Loucy (cell line): ENCODE data around the gene KDM3A.

ENCODE experiments used
- H2AFZ ChIP-seq: fragments of 200-600 bp; sonication (generic); 2 replicates; pipeline ENCODE4 v1.6.0; 2016; ENCODE audit warnings: antibody characterized with exemption, mild to moderate bottlenecking, low read length, moderate library complexity
- H3F3A ChIP-seq: fragments of 200-600 bp; 2 replicates; pipeline ENCODE4 v1.6.0; 2016; ENCODE audit warnings: antibody characterized with exemption, low read depth, mild to moderate bottlenecking
- H3K27me3 ChIP-seq: fragments of 200-600 bp; sonication (generic); 2 replicates; pipeline ENCODE4 v1.6.1; 2014; ENCODE audit warnings: low read length, mild to moderate bottlenecking; ENCODE audit not compliant: insufficient read depth, poor library complexity, severe bottlenecking
- H3K36me3 ChIP-seq: fragments of 200-600 bp; sonication (generic); 2 replicates; pipeline ENCODE4 v1.6.1; 2016; ENCODE audit warnings: low read length; ENCODE audit not compliant: insufficient read depth
- H3K4me1 ChIP-seq: fragments of 200-600 bp; sonication (generic); 2 replicates; pipeline ENCODE4 v1.5.1; 2014; ENCODE audit warnings: low read length, mild to moderate bottlenecking; ENCODE audit not compliant: insufficient read depth, poor library complexity, severe bottlenecking
- H3K4me2 ChIP-seq: fragments of 200-600 bp; sonication (generic); 2 replicates; pipeline ENCODE4 v1.6.0; 2014; ENCODE audit warnings: antibody characterized with exemption, low read length, low read depth, mild to moderate bottlenecking; ENCODE audit not compliant: poor library complexity, severe bottlenecking
- H3K4me3 ChIP-seq: fragments of 200-600 bp; sonication (generic); 2 replicates; pipeline ENCODE4 v1.5.1; 2014; ENCODE audit warnings: low read length, mild to moderate bottlenecking, mixed read lengths; ENCODE audit not compliant: poor library complexity, severe bottlenecking
- H3K79me2 ChIP-seq: fragments of 200-600 bp; sonication (generic); 2 replicates; pipeline ENCODE4 v1.6.1; 2014; ENCODE audit warnings: low read length; ENCODE audit not compliant: insufficient read depth
- H3K9ac ChIP-seq: fragments of 200-600 bp; sonication (generic); 2 replicates; pipeline ENCODE4 v1.6.0; 2014; ENCODE audit warnings: mild to moderate bottlenecking, low read depth, low read length, moderate library complexity; ENCODE audit not compliant: poor library complexity, severe bottlenecking
- H3K9me2 ChIP-seq: fragments of 200-600 bp; sonication (generic); replicated peaks from 2 replicates; pipeline ENCODE4 v1.6.1; 2016; ENCODE audit warnings: low read depth, low read length, mixed read lengths
- H3K9me3 ChIP-seq: fragments of 200-600 bp; sonication (generic); 2 replicates; pipeline ENCODE4 v1.6.1; 2014; ENCODE audit warnings: mild to moderate bottlenecking, antibody characterized with exemption, low read length, low read depth; ENCODE audit not compliant: insufficient read depth
- H4K20me1 ChIP-seq: fragments of 200-600 bp; sonication (generic); 2 replicates; pipeline ENCODE4 v1.6.0; 2014; ENCODE audit warnings: antibody characterized with exemption, low read length, mild to moderate bottlenecking; ENCODE audit not compliant: insufficient read depth, poor library complexity, severe bottlenecking
- EZH2phosphoT487 ChIP-seq: fragments of 200-600 bp; IDR thresholded peaks from 2 replicates; pipeline ENCODE4 v1.6.1; 2018; ENCODE audit warnings: antibody characterized with exemption, mild to moderate bottlenecking, moderate library complexity, borderline replicate concordance
- TF ChIP-seq, protein P1 (sequence below): fragments of 200-600 bp; sonication (generic); conservative IDR thresholded peaks from 2 replicates; pipeline ENCODE4 v1.5.1; 2014; ENCODE audit warnings: mild to moderate bottlenecking, antibody characterized with exemption, low read length

The KDM3A gene

DNA sequence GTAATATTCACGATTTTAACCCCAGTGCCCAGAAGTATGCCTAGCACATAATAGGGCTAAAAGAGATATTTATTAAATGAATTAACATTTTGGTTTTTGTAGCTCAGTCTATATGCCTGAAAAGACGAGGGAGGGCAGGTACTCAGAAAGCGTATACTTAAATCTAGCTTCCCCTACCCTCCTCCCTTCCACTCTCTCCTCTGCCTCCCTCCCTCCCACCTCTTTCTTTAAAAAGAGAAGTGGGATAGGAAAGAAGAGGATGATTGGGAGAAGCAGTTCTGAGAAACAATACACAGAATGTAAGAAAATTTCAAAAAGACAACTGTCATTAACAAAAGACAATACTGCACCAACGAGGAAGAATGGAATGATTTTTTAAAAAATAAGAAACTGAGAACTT, 82.3 kb downstream of the KDM3A start:
- no peak overlapping the region for H3K9ac ChIP-seq
- H3K79me2 ChIP-seq = no peaks in the 10 kb centered on the region
- no peak overlapping the region for H3K4me2 ChIP-seq
- H3K4me3 ChIP-seq = no peak overlapping the region
- no peak for TF ChIP-seq EZH2phosphoT487
- TF ChIP-seq, protein P1, sequence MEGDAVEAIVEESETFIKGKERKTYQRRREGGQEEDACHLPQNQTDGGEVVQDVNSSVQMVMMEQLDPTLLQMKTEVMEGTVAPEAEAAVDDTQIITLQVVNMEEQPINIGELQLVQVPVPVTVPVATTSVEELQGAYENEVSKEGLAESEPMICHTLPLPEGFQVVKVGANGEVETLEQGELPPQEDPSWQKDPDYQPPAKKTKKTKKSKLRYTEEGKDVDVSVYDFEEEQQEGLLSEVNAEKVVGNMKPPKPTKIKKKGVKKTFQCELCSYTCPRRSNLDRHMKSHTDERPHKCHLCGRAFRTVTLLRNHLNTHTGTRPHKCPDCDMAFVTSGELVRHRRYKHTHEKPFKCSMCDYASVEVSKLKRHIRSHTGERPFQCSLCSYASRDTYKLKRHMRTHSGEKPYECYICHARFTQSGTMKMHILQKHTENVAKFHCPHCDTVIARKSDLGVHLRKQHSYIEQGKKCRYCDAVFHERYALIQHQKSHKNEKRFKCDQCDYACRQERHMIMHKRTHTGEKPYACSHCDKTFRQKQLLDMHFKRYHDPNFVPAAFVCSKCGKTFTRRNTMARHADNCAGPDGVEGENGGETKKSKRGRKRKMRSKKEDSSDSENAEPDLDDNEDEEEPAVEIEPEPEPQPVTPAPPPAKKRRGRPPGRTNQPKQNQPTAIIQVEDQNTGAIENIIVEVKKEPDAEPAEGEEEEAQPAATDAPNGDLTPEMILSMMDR = no peak
- no peaks in the 10 kb centered on the region for H3F3A ChIP-seq
- H3K27me3 ChIP-seq = no peaks in the 10 kb centered on the region
- H3K9me2 ChIP-seq = no peaks in the 10 kb centered on the region
- H2AFZ ChIP-seq = no peak overlapping the region
- peaks cover 9% of the 10 kb centered on the region; the same call in 1 of the 2 replicates for H3K36me3 ChIP-seq
- H4K20me1 ChIP-seq = no peaks in the 10 kb centered on the region
- no peaks in the 10 kb centered on the region for H3K4me1 ChIP-seq
- H3K9me3 ChIP-seq = peaks cover 11% of the 10 kb centered on the region; the same call in 1 of the 2 replicates

DNA sequence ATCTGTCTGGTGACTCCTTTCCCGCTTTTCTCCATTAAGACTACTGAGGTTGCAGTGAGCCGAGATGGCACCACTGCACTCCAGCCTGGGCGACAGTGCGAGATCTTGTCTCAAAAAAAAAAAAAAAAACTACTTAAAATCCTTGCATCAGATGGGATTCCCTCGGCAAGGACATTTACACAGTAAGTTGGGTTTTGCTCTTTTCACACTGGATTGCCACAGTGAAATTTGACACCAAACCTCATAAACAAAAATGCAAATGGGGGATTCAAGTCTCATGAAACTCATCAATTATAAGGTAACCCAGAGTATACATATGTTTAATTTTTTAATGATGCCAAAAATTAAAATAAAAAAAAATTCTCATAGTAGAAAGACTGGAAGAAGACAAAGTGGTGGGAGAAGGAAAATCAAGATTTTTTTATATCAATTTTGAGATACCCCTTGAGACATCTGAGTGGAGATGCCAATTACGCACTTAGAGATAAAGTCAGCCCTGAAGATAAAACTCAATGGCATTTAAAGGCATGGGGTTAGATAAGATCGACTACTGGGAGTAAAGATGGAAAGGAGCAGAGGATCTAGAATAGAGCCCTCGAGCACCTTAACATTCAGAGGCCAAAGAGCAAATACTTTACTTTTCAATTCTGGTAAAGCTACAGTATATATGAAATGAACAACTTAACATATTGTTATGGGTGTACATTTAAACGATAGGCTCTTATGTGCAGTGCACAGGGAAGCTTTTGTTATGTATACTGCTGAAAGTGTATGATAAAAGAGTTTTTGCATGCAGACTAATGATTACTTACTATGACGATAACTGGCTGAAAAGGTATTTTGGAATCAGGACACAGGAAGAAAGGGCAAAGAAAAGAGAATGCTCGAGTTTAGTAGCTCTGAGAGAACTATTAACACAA, 84.5 kb downstream of the KDM3A start:
- Histone ChIP-seq H3K9me3 (peaks cover under 1% of the 10 kb centered on the region; the same call in 1 of the 2 replicates), H3K4me3 (no peak overlapping the region), H3K4me2 (no peak overlapping the region), H3K27me3 (no peaks in the 10 kb centered on the region), H3K4me1 (no peaks in the 10 kb centered on the region), H3K36me3 (peaks cover under 1% of the 10 kb centered on the region; the same call in 1 of the 2 replicates), H3K9ac (no peak overlapping the region), H3F3A (no peaks in the 10 kb centered on the region), H4K20me1 (no peaks in the 10 kb centered on the region), H3K79me2 (no peaks in the 10 kb centered on the region), H2AFZ (no peak overlapping the region), H3K9me2 (no peaks in the 10 kb centered on the region)
- no peak for TF ChIP-seq EZH2phosphoT487
- TF ChIP-seq, protein P1 = no peak

DNA sequence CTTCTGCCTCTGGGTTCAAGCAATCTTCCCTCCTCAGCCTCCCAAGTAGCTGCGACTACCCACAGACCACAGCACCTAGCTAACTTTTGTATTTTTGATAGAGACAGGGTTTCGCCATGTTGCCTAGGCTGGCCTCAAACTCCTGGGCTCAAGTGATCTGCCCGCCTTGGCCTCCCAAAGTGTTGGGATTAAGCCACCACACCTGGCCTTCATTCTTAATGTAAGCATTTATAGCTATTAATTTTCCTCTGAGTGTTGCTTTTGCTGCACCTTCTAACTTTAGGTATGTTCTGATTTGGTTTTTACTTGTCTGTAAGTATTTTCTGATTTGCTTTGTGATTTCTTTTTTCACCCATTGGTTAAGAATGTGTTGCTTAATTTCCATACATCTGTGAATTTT, 92.4 kb downstream of the KDM3A start:
- TF ChIP-seq EZH2phosphoT487 = no peak
- TF ChIP-seq, protein P1 = no peak
- no peak overlapping the region for H3K4me2 ChIP-seq
- no peak overlapping the region for H2AFZ ChIP-seq
- no peaks in the 10 kb centered on the region for H3K79me2 ChIP-seq
- no peak overlapping the region for H3K9ac ChIP-seq
- no peaks in the 10 kb centered on the region for H4K20me1 ChIP-seq
- no peaks in the 10 kb centered on the region for H3K9me3 ChIP-seq
- no peaks in the 10 kb centered on the region for H3F3A ChIP-seq
- H3K36me3 ChIP-seq = no peaks in the 10 kb centered on the region
- H3K9me2 ChIP-seq = no peaks in the 10 kb centered on the region; the same call in 1 of the 2 replicates
- no peak overlapping the region for H3K4me3 ChIP-seq
- H3K27me3 ChIP-seq = no peaks in the 10 kb centered on the region
- H3K4me1 ChIP-seq = peaks cover 6% of the 10 kb centered on the region
